ENCODE measurements around the gene PGLYRP4.

DNA sequence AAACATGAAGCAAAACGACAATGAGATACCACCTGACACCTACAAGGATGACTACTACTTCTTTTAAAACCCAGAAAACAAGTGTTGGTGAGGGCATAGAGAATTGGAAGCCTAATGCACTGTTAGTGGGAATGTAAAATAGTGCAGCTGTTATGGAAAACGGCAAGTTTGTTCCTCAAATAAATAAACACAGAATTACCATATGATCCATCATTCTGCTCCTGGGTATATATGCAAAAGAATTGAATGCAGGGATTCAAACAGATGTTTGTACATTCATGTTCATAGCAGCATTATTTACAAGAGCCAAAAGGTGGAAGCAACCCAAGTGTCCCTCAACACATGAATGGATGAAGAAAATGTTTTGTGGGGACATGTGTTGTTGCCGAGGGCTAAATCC is 43.6 kb upstream of the PGLYRP4 start:
- TF ChIP-seq, protein P1, sequence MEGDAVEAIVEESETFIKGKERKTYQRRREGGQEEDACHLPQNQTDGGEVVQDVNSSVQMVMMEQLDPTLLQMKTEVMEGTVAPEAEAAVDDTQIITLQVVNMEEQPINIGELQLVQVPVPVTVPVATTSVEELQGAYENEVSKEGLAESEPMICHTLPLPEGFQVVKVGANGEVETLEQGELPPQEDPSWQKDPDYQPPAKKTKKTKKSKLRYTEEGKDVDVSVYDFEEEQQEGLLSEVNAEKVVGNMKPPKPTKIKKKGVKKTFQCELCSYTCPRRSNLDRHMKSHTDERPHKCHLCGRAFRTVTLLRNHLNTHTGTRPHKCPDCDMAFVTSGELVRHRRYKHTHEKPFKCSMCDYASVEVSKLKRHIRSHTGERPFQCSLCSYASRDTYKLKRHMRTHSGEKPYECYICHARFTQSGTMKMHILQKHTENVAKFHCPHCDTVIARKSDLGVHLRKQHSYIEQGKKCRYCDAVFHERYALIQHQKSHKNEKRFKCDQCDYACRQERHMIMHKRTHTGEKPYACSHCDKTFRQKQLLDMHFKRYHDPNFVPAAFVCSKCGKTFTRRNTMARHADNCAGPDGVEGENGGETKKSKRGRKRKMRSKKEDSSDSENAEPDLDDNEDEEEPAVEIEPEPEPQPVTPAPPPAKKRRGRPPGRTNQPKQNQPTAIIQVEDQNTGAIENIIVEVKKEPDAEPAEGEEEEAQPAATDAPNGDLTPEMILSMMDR (conservative IDR thresholded peaks at IDR 0.05), result no peak
- TF ChIP-seq EZH2 (IDR thresholded peaks at IDR 0.05; ENCODE audit: low read depth), result no peak

All from PC-9 (cell line).